Measurements from ENCODE around the gene NLGN1.

Gene NLGN1

GRCh38 chr3:173755161-173755560 lies 357.6 kb downstream of the NLGN1 start:
- DNase-seq (ENCODE audit: low read depth) = no peak

GRCh38 chr3:173761161-173761560 lies 363.6 kb downstream of the NLGN1 start:
- DNase-seq (ENCODE audit: low read depth) = no peak

- no peak for DNase-seq (ENCODE audit: low read depth)
Observed at GRCh38 chr3:173762501-173762900, 365.0 kb downstream of the NLGN1 start.

- no peak for DNase-seq (ENCODE audit: low read depth)
Observed at GRCh38 chr3:173770011-173770410, 372.5 kb downstream of the NLGN1 start.

GRCh38 chr3:173770796-173771573 lies 373.4 kb downstream of the NLGN1 start:
- no peak for DNase-seq (ENCODE audit: low read depth)

GRCh38 chr3:173773800-173774199 lies 376.3 kb downstream of the NLGN1 start:
- no peak for DNase-seq (ENCODE audit: low read depth)

- DNase-seq (ENCODE audit: low read depth) = no peak
Observed at GRCh38 chr3:173774294-173774693, 376.8 kb downstream of the NLGN1 start.

GRCh38 chr3:173778251-173778650 lies 380.7 kb downstream of the NLGN1 start:
- no peak for DNase-seq (ENCODE audit: low read depth)

- DNase-seq (ENCODE audit: low read depth) = no peak
Observed at GRCh38 chr3:173780067-173780466, 382.5 kb downstream of the NLGN1 start.

- no peak for DNase-seq (ENCODE audit: low read depth)
Observed at GRCh38 chr3:173785004-173785403, 387.5 kb downstream of the NLGN1 start.

GRCh38 chr3:173789530-173790162 lies 392.1 kb downstream of the NLGN1 start:
- no peak for DNase-seq (ENCODE audit: low read depth)

GRCh38 chr3:173793963-173794362 lies 396.4 kb downstream of the NLGN1 start:
- no peak for DNase-seq (ENCODE audit: low read depth)

GRCh38 chr3:173796405-173796804 lies 398.9 kb downstream of the NLGN1 start:
- DNase-seq (ENCODE audit: low read depth) = no peak

GRCh38 chr3:173796890-173797289 lies 399.3 kb downstream of the NLGN1 start:
- no peak for DNase-seq (ENCODE audit: low read depth)

GRCh38 chr3:173799060-173799816 lies 401.7 kb downstream of the NLGN1 start:
- no peak for DNase-seq (ENCODE audit: low read depth)

GRCh38 chr3:173800154-173800553 lies 402.6 kb downstream of the NLGN1 start:
- no peak for DNase-seq (ENCODE audit: low read depth)

- DNase-seq (ENCODE audit: low read depth) = no peak
Observed at GRCh38 chr3:173814809-173815208, 417.3 kb downstream of the NLGN1 start.

- DNase-seq (ENCODE audit: low read depth) = no peak
Observed at GRCh38 chr3:173819368-173819767, 421.8 kb downstream of the NLGN1 start.

GRCh38 chr3:173823911-173824460 lies 426.4 kb downstream of the NLGN1 start:
- no peak for DNase-seq (ENCODE audit: low read depth)

- no peak for DNase-seq (ENCODE audit: low read depth)
Observed at GRCh38 chr3:173825730-173826129, 428.2 kb downstream of the NLGN1 start.

- DNase-seq (ENCODE audit: low read depth) = no peak
Observed at GRCh38 chr3:173826416-173826815, 428.9 kb downstream of the NLGN1 start.

GRCh38 chr3:173826901-173827609 lies 429.5 kb downstream of the NLGN1 start:
- DNase-seq (ENCODE audit: low read depth) = peak; percentile 9

Data from GM04504 (cell line).